Activated CD4-positive, alpha-beta T cell treated with anti-CD3 and anti-CD28 coated beads for 1 hour (primary cell): ENCODE data around the gene HEPHL1.

Source experiments
- DNase-seq: peaks from one replicate; pipeline ENCODE4 v3.0.0-alpha.2; 2020

Gene HEPHL1

GRCh38 chr11:94023856-94024255 is 2.7 kb downstream of the HEPHL1 start:
- DNase-seq = no peak

GRCh38 chr11:94024547-94024946 is 3.4 kb downstream of the HEPHL1 start:
- no peak for DNase-seq

- DNase-seq = no peak
Observed at GRCh38 chr11:94025690-94026394, 4.7 kb downstream of the HEPHL1 start.

- no peak for DNase-seq
Observed at GRCh38 chr11:94027210-94027609, 6.1 kb downstream of the HEPHL1 start.

GRCh38 chr11:94028436-94028835 is 7.3 kb downstream of the HEPHL1 start:
- DNase-seq = no peak

GRCh38 chr11:94030059-94030458 is 8.9 kb downstream of the HEPHL1 start:
- no peak for DNase-seq

- no peak for DNase-seq
Observed at GRCh38 chr11:94031625-94032024, 10.5 kb downstream of the HEPHL1 start.

GRCh38 chr11:94032066-94032465 is 10.9 kb downstream of the HEPHL1 start:
- no peak for DNase-seq

GRCh38 chr11:94032725-94033124 is 11.6 kb downstream of the HEPHL1 start:
- DNase-seq = no peak

- DNase-seq = no peak
Observed at GRCh38 chr11:94034207-94034606, 13.1 kb downstream of the HEPHL1 start.

GRCh38 chr11:94036096-94036495 is 14.9 kb downstream of the HEPHL1 start:
- no peak for DNase-seq

GRCh38 chr11:94043241-94043640 is 22.1 kb downstream of the HEPHL1 start:
- DNase-seq = no peak

- no peak for DNase-seq
Observed at GRCh38 chr11:94046796-94047195, 25.6 kb downstream of the HEPHL1 start.

GRCh38 chr11:94048032-94048709 is 27.0 kb downstream of the HEPHL1 start:
- no peak for DNase-seq

GRCh38 chr11:94049351-94049750 is 28.2 kb downstream of the HEPHL1 start:
- no peak for DNase-seq

- DNase-seq = no peak
Observed at GRCh38 chr11:94058630-94059029, 37.5 kb downstream of the HEPHL1 start.

GRCh38 chr11:94059065-94059464 is 37.9 kb downstream of the HEPHL1 start:
- no peak for DNase-seq

- no peak for DNase-seq
Observed at GRCh38 chr11:94060401-94060800, 39.2 kb downstream of the HEPHL1 start.

GRCh38 chr11:94062360-94062759 is 41.2 kb downstream of the HEPHL1 start:
- DNase-seq = no peak

- no peak for DNase-seq
Observed at GRCh38 chr11:94066901-94067429, 45.8 kb downstream of the HEPHL1 start.

GRCh38 chr11:94068764-94069163 is 47.6 kb downstream of the HEPHL1 start:
- DNase-seq = no peak

- no peak for DNase-seq
Observed at GRCh38 chr11:94077552-94078293, 56.6 kb downstream of the HEPHL1 start.

GRCh38 chr11:94084164-94084563 is 63.0 kb downstream of the HEPHL1 start:
- no peak for DNase-seq

- DNase-seq = no peak
Observed at GRCh38 chr11:94088906-94089305, 67.8 kb downstream of the HEPHL1 start.
